ENCODE data around the gene IGFBP4.
A peak's percentile ranks its signal among the peaks of the same experiment; 100 is the strongest.
"Not testable (repeated sequence)": the region's sequence is repeated elsewhere in the genome, so short reads cannot be mapped to it uniquely, and the experiment has no call there.

IGFBP4 gene

GRCh38 chr17:40443196-40443987, at the start of gene IGFBP4:
Gene IGFBP4 (plus strand): TSS chr17:40443450. CDS start chr17:40443736, 286 bp downstream.
- no peak for FAIRE-seq

GRCh38 chr17:40399185-40399584, 44.1 kb upstream of the IGFBP4 start:
- FAIRE-seq = no peak

GRCh38 chr17:40402668-40403067, 40.6 kb upstream of the IGFBP4 start:
- no peak for FAIRE-seq

GRCh38 chr17:40404003-40404402, 39.2 kb upstream of the IGFBP4 start:
- FAIRE-seq = no peak

- FAIRE-seq = no peak
These were observed 35.8 kb upstream of the IGFBP4 start for GRCh38 chr17:40407460-40407859.

GRCh38 chr17:40409540-40409939, 33.7 kb upstream of the IGFBP4 start:
- FAIRE-seq = not testable (repeated sequence)

- no peak for FAIRE-seq
These were observed 33.2 kb upstream of the IGFBP4 start for GRCh38 chr17:40410082-40410481.

GRCh38 chr17:40411821-40412220, 31.4 kb upstream of the IGFBP4 start:
- FAIRE-seq = no peak

- FAIRE-seq = no peak
These were observed 30.4 kb upstream of the IGFBP4 start for GRCh38 chr17:40412880-40413279.

- FAIRE-seq = not testable (repeated sequence)
These were observed 28.9 kb upstream of the IGFBP4 start for GRCh38 chr17:40414312-40414711.

- no peak for FAIRE-seq
These were observed 27.9 kb upstream of the IGFBP4 start for GRCh38 chr17:40415390-40415789.

GRCh38 chr17:40416671-40417070, 26.6 kb upstream of the IGFBP4 start:
- FAIRE-seq = no peak

GRCh38 chr17:40417258-40417608, 26.0 kb upstream of the IGFBP4 start:
- FAIRE-seq = no peak

- peak; percentile 99 for FAIRE-seq
These were observed 25.4 kb upstream of the IGFBP4 start, which contains the start of gene TOP2A for GRCh38 chr17:40417609-40418427. Gene TOP2A (minus strand): TSS chr17:40417896. CDS start chr17:40417791, 105 bp downstream.

GRCh38 chr17:40418428-40418706, 24.9 kb upstream of the IGFBP4 start:
- no peak for FAIRE-seq

- FAIRE-seq = no peak
These were observed 23.5 kb upstream of the IGFBP4 start for GRCh38 chr17:40419559-40420331.

- peak; percentile 66 for FAIRE-seq
These were observed 20.1 kb upstream of the IGFBP4 start for GRCh38 chr17:40422990-40423633.

GRCh38 chr17:40425741-40426140, 17.5 kb upstream of the IGFBP4 start:
- FAIRE-seq = no peak

GRCh38 chr17:40427002-40427491, 16.2 kb upstream of the IGFBP4 start:
- FAIRE-seq = no peak

- no peak for FAIRE-seq
These were observed 12.7 kb upstream of the IGFBP4 start for GRCh38 chr17:40430272-40431230.

GRCh38 chr17:40431231-40431602, 12.0 kb upstream of the IGFBP4 start:
- FAIRE-seq = no peak
